ENCODE measurements around the gene RAD51D.
A peak's percentile ranks its signal among the peaks of the same experiment; 100 is the strongest.

The RAD51D gene

GRCh38 chr17:35089586-35090296 is 29.9 kb downstream of the RAD51D start:
- DNase-seq, result peak in 3 of 5 experiments; percentile 14 to 77 (median 19)

DNA sequence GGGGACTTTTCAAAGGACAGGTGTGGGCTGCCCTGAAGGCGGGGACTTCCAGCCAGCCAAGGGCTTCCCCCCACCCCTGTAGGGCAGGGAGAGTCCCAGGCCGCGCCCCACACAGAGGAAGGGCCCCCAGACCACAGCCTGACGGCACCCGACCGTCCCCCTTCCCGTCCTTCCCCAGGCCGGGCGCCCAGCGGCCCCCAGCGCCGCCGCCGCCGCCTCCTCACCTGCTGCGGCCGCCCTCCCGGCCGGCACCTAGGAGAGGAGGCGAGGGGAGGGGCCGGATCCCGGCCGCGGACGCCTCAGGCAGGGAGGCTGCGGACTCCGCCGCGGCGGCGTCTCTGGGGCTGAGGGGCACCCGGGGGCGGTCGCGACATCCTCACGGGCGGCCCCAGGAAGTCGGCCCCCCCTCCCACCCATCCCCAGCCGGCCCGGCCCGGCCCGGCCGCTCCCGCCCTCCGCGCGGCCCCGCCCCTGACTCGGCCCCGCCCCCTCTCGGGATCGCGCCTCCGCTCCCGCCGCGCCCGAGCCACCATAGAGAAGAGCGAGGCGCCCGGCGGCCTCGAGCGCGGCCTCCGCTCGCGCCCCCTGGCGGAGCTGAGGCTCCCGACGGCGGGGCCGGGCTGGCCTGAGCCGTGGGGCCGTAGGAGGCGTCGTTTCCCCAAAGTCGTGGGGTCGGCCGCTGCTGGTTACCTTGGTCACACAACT is 30.6 kb downstream of the RAD51D start:
- DNase-seq, result peak; percentile 81 to 91 (median 88)

DNA sequence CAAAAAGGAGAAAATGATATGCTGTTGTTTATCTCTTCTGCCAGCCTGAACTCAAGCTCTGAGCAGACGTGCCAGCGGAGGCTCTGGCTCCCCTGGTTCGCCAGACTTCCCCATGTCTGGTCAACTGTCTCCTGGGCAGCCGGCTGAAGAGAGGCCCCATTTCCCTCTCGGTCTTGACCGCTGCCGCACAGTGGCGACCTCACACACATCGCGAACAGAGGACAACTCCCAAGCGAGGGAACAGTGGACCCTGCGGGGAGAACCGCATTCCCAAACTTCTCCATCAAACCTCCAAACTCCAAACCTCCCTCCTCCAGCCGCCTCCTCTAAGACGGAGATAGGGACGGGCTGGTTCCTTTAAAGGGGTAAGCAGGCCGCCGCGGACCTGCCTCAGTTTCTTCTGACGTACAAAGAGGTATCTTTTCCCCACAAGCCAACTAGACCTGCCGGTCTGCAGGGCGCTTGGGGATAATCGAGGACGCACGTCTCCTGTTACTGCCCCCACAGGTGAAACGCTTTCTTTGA is 31.2 kb downstream of the RAD51D start:
- DNase-seq, result peak in 1 of 5 experiments; percentile 6

- peak in 3 of 5 experiments; percentile 11 to 63 (median 33) for DNase-seq
These were observed 31.8 kb downstream of the RAD51D start for GRCh38 chr17:35087731-35088355.

DNA sequence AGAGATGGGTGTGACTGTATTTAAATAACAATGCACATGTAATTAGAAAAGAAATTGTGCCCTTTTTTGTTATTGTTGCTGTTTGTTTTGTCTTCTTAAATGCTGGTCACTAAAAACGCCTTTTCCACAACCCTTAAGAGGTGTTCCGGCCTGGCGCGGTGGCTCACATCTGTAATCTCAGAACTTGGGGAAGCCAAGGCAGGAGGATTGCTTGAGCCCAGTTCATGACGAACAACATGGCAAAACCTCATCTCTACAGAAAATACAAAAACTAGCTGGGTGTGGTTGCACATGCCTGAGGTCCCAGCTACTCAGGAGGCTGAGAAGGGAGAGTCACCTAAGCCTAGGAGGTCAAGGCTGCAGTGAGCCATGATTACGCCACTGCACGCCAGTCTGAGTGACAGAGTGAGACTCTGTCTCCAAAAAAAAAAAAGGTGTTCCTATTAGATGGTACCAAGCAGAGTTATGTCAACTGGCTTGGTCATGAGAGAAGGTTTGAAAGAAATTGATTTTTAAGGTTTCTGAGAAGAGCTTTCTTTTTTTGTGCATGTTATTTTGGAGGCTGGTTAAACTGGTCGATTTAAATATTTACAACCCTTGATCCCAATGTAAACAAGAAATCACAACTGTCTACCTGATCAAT is 32.6 kb downstream of the RAD51D start:
- DNase-seq, result peak in 1 of 5 experiments; percentile 51

DNA sequence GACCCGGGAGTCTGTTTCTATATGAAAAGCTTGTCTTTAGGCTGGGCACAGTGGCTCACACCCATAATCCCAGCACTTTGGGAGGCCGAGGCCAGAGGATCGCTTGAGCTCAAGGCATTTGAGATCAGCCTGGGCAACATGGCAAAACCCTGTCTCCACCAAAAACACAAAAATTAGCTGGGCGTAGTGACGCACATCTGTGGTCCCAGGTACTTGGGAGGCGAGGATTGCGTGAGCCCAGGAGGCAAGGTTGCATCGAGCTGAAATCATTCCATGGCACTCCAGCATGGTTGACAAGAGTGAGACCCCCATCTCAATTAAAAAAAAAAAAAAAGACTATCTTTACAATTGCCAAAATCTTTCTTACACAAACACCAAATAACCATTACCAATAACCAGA is 33.5 kb downstream of the RAD51D start:
- no peak for DNase-seq

DNA sequence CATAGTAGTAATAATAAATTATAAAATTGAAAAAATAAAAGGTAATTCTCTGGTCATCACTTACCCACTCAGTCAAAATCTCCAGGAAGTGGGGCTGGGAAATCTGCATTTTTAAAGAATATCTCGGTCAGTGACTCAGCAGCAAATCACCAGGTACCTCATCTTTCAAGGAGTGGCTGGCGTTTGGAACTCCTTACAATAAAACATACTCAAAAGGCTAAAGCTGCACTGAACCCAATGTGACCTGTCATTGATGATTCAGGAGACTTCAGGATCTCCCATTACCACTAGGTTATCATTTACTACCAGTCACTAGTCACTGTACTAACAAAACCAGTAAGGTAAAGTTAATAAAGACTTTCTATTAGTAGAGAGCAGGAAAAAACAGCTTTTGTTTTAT is 34.7 kb downstream of the RAD51D start:
- DNase-seq, result no peak

- no peak for DNase-seq
These were observed 36.6 kb downstream of the RAD51D start for GRCh38 chr17:35083071-35083470.

- peak in 1 of 5 experiments; percentile 81 for DNase-seq
These were observed 37.5 kb downstream of the RAD51D start for GRCh38 chr17:35082073-35082657.

GRCh38 chr17:35081638-35082037 is 38.0 kb downstream of the RAD51D start:
- DNase-seq, result no peak

DNA sequence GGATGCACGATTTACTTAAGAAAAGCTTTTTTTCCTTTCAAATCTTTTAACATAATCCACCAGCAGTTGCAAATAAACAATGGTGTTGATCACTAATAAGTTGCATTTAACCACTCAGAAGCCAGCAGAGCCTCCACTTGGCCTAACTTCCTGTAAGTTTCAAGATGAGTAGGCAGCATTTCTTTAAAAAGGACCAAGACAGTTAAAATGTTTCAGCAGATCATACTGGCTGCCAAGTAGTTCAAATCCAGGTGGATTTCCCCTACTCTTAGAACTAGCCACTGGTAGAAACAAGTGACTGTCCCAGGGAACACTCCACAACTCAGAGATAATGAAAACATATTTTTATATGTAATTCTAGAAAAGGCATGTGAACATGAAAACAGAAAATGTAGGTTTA is 39.1 kb downstream of the RAD51D start:
- peak in 1 of 5 experiments; percentile 89 for DNase-seq

GRCh38 chr17:35079547-35080423 is 39.9 kb downstream of the RAD51D start:
- no peak for DNase-seq

GRCh38 chr17:35076874-35077273 is 42.8 kb downstream of the RAD51D start:
- no peak for DNase-seq

DNA sequence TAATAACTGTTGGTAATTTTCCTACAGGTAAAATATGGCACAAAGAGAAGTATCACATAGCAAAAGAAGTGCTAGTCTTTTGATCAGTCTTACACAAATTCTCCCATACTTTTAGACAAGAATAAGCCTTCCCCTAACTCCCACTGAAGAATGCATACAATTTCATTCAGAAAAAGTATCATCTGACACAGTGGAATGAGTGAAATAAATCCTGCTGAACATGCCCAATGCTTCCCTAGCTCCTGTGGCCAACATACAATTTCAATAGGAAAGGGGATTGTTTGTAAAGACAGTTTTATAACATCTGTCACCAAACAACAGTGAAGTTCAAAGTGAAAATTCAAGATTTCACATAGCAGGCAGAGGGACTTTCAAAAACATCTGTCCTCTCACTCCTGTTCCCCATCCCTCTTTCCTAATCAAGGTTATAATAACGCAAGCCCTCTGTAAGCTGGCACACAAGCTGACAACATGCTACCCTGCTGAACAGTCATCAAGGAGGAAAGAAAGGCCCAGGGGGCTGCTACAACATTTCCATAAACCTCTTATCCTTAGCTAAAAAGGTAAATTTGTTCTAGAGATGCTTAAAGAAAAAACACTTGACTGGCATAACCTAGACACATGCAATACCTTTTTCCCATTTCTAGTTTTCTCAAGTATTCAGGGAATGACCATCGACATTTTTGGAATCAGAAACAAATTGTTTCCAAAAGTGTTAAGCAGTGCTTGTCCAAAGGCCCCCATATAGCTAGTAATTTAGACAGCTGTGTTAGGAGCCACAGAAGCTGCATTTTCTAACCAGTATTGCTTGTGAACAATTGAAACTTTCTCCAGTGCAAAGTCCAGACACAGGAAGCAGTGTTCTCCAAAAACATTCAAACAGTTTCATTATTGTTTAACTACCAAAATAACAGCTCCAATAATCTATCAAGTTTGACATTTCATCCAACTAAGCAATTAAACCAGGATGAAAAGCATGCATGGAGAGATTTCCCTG is 44.7 kb downstream of the RAD51D start:
- DNase-seq, result no peak

DNA sequence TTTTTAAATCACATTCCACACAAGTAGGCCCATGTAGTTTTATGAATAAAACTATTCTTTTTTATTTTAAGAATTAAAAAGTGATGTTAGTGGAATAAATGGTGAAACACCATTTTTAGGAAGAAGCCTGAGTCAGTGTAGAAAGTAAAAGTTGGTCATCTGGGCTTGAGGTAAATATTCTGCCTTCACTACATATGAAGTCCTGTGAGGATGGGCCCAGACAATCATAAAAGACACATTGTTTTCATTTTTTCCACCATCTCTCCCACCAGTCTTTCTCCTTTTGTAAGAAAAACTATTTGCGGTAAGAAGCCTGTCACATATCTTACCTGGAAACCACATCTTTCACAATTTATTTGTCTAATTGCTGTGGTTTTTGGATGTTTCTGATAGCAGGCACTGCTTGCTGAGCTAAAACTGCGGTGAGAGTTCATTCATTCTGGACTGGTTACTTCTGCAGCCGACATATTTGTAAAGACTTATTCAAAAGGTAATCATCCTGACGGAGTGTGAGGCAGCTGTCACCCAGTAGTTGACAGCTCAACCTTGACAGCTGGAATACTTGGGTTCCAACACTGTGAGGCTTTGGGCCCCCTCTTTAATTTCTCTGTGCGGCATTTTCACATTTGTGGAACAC is 45.6 kb downstream of the RAD51D start:
- DNase-seq, result peak in 2 of 5 experiments; percentile 18 to 76

- peak in 2 of 5 experiments; percentile 23 to 80 for DNase-seq
These were observed 46.4 kb downstream of the RAD51D start for GRCh38 chr17:35073183-35073790.

- no peak for DNase-seq
These were observed 50.3 kb downstream of the RAD51D start for GRCh38 chr17:35069311-35069710.

DNA sequence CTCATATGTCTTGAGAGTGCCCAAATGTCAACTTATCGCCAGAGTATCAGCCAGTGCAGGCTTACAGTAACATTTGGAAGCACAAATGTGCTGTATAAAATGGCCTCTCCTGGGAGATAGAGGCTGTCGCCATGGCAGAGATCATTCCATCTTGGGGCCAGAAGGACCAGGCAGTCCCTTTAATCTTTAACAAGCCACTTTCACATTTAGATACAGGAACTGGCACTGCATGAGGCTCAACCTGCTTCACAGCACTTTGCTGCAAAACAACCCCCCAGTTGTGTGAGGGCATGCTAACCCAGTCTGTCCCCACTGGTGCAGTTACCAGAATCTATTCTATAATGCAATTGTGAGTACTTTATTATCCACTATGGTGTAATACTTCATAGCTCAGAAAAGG is 51.4 kb downstream of the RAD51D start:
- DNase-seq, result no peak

DNA sequence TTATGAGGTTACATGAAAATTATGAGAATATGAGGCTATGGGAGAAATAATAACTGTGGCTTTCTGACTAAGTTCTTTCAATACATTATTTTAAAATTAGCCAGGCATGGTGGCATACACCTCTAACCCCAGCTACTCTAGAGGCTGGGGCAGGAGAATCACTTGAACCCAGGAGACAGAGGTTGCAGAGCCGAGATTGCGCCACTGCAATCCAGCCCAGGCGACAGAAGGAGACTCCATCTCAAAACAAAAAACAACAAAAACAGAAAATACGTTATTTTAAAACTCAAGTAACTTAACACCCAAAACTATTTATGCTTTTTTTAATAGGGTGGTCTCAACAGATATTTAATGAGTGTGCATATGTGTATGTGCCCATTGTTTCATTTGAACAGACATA is 53.8 kb downstream of the RAD51D start:
- DNase-seq, result no peak

All from T-helper 2 cell (primary cell).